ENCODE results near the gene TGM1.

- TF ChIP-seq POLR2A (IDR thresholded peaks at IDR 0.05) (no peak), CTCF (IDR thresholded peaks at IDR 0.05) (no peak)
Observed at GRCh38 chr14:24256960-24257359, 6.0 kb downstream of the TGM1 start.
